Nephron (organoid): ENCODE data around the gene RAB5B.
A peak's percentile ranks its signal among the peaks of the same experiment; 100 is the strongest.

Experiments used
- H3K27ac Mint-ChIP-seq, 3 experiments: 2 replicates each; pipeline ENCODE4 v1.8.0; 2020; ENCODE audit warnings: mixed read lengths in 3 of 3, mild to moderate bottlenecking in 2 of 3, moderate library complexity in 1 of 3
- H3K27me3 Mint-ChIP-seq: 2 replicates; pipeline ENCODE4 v1.8.0; 2021; ENCODE audit warnings: low read depth, mild to moderate bottlenecking, moderate library complexity, mixed read lengths
- H3K36me3 Mint-ChIP-seq: 2 replicates; pipeline ENCODE4 v1.8.0; 2020; ENCODE audit warnings: low read depth, mixed read lengths
- H3K4me1 Mint-ChIP-seq: 2 replicates; pipeline ENCODE4 v1.8.0; 2020; ENCODE audit warnings: mixed read lengths
- H3K4me3 Mint-ChIP-seq, 3 experiments: 2 replicates each; pipeline ENCODE4 v1.8.0; 2020; ENCODE audit warnings: mild to moderate bottlenecking in 3 of 3, mixed read lengths in 3 of 3, moderate library complexity in 2 of 3
- H3K9me3 Mint-ChIP-seq: 2 replicates; pipeline ENCODE4 v1.8.0; 2020; ENCODE audit warnings: mixed read lengths
- TF ChIP-seq, protein P1 (sequence below), 3 experiments: fragments of 200-600 bp; sonication (generic); IDR thresholded peaks; one replicate each; pipeline ENCODE4 v1.5.0; 2021; ENCODE audit warnings: antibody characterized with exemption in 3 of 3; ENCODE audit not compliant: unreplicated experiment in 3 of 3

Gene RAB5B

DNA sequence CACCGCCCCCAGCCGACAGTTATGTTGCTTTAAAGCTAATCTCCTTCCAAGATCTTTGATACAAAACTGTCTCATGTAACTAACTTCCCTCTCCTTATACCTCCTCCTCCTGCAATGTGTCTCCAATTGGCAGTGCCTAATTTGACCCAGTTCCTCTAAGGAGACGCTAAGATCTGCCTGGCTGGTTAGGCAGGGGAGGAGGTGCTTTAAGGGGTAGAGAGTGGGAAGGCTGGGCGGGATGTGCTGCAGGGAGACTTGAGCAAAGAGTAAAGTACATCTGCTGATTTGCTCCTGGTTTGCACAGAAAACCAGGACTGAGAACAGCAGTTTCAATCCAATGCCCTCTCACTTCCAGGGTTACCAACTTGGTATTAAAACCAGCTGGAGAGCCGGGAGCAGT lies 39.6 kb downstream of the RAB5B start:
- peaks cover 20% of the 10 kb centered on the region for H3K36me3 Mint-ChIP-seq
- H3K9me3 Mint-ChIP-seq, result no peaks in the 10 kb centered on the region
- H3K4me3 Mint-ChIP-seq, result no peak overlapping the region
- H3K27me3 Mint-ChIP-seq, result no peaks in the 10 kb centered on the region
- peaks cover 47% of the 10 kb centered on the region for H3K4me1 Mint-ChIP-seq
- H3K27ac Mint-ChIP-seq, result peak overlapping the region; percentile 46 to 99 (median 92)
- TF ChIP-seq, protein P1, sequence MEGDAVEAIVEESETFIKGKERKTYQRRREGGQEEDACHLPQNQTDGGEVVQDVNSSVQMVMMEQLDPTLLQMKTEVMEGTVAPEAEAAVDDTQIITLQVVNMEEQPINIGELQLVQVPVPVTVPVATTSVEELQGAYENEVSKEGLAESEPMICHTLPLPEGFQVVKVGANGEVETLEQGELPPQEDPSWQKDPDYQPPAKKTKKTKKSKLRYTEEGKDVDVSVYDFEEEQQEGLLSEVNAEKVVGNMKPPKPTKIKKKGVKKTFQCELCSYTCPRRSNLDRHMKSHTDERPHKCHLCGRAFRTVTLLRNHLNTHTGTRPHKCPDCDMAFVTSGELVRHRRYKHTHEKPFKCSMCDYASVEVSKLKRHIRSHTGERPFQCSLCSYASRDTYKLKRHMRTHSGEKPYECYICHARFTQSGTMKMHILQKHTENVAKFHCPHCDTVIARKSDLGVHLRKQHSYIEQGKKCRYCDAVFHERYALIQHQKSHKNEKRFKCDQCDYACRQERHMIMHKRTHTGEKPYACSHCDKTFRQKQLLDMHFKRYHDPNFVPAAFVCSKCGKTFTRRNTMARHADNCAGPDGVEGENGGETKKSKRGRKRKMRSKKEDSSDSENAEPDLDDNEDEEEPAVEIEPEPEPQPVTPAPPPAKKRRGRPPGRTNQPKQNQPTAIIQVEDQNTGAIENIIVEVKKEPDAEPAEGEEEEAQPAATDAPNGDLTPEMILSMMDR (IDR thresholded peaks at IDR 0.05; ENCODE audit: unreplicated experiment in 3 of 3), result no peak

GRCh38 chr12:56014205-56014604 lies 40.3 kb downstream of the RAB5B start:
- Mint-ChIP-seq H3K27ac (peak overlapping the region; percentile 87 to 99 (median 94)), H3K36me3 (peaks cover 20% of the 10 kb centered on the region), H3K4me3 (peak overlapping the region in 1 of 3 experiments; percentile 28), H3K9me3 (no peaks in the 10 kb centered on the region), H3K27me3 (no peaks in the 10 kb centered on the region), H3K4me1 (peaks cover 44% of the 10 kb centered on the region)
- TF ChIP-seq, protein P1 (IDR thresholded peaks at IDR 0.05; ENCODE audit: unreplicated experiment in 3 of 3), result no peak

DNA sequence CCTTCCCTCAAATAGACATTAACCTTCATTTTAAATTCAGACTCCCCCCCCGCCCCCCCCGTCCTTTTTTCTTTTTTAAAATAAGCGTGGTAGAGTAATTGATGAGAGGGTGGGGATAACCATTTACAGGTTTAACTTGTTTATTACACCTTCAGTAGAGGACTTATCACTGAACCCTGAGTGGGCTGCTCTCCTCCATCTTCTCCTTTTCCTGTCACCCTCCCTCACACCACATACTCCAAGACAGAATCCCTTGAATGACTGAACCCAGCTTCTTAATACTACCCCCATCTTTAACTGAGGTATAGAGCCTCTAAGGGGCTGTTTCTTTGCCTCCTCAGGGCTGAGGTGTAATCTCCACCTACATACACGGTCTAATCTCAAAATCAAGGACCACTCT lies 43.3 kb downstream of the RAB5B start:
- Mint-ChIP-seq H3K4me1 (peaks cover 42% of the 10 kb centered on the region), H3K9me3 (no peaks in the 10 kb centered on the region), H3K27me3 (no peaks in the 10 kb centered on the region), H3K4me3 (no peak overlapping the region), H3K36me3 (peaks cover 20% of the 10 kb centered on the region), H3K27ac (peak overlapping the region in 2 of 3 experiments; percentile 42 to 60)
- TF ChIP-seq, protein P1 (IDR thresholded peaks at IDR 0.05; ENCODE audit: unreplicated experiment in 3 of 3), result no peak

- H3K4me1 Mint-ChIP-seq, result peaks cover 50% of the 10 kb centered on the region
- peaks cover 19% of the 10 kb centered on the region for H3K36me3 Mint-ChIP-seq
- H3K27ac Mint-ChIP-seq, result peak overlapping the region; percentile 75 to 91 (median 91)
- no peaks in the 10 kb centered on the region for H3K27me3 Mint-ChIP-seq
- no peaks in the 10 kb centered on the region for H3K9me3 Mint-ChIP-seq
- no peak overlapping the region for H3K4me3 Mint-ChIP-seq
- TF ChIP-seq, protein P1 (IDR thresholded peaks at IDR 0.05; ENCODE audit: unreplicated experiment in 3 of 3), result no peak
Measured at GRCh38 chr12:56018356-56018755, 44.5 kb downstream of the RAB5B start.

DNA sequence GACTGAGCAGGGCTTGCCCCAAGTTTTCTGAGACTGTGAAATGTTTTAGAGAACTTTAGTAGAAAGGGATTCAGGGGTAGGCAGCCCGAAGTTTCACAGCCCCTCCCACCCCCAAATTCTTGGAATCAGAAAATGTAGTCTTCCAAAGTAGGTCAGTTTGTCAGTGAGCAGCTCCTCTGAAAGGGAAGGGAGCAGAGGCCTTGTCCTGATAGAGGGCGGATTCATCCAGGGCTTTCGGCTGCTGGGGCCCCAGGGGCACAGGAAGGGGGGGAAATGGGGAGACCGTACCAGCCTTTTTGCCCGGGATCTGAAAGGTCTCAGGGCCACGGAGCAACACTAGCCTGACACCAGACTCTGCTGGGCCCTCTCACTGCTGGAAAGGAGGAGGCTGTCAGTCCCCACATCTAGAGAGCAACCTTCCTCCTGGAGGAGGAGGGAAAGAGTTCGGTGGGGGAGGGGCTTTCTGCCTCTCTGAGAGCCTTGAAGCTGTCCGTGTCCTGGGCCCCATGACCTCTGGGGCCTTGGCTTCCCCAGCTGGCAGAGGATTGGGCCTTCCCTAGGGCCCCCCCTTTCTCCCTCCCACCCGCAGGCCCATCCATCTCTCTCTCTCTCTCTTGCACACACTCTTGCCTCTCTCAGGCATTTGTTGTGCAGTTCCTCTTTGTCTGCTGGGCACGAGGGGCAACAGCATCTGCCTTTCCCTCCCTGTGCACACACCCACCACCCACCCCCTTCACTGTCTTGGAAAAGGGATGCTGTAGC lies 46.7 kb downstream of the RAB5B start, which contains the start of gene IKZF4:
IKZF4 (plus strand) TSS at position 621 of the 762 bp plus-strand sequence. CDS start 451 bp downstream, outside the sequence.
- Mint-ChIP-seq H3K9me3 (no peaks in the 10 kb centered on the region), H3K27ac (peak within 1 kb of the TSS; percentile 97 to 99 (median 98)), H3K36me3 (peaks cover 25% of the 10 kb centered on the region), H3K4me1 (peaks cover 55% of the 10 kb centered on the region), H3K27me3 (no peaks in the 10 kb centered on the region), H3K4me3 (peak within 1 kb of the TSS; percentile 89 to 96 (median 91))
- TF ChIP-seq, protein P1 (IDR thresholded peaks at IDR 0.05; ENCODE audit: unreplicated experiment in 3 of 3), result no peak
